Activated CD4-positive, alpha-beta T cell treated with anti-CD3 and anti-CD28 coated beads, Interleukin-2, amount 10 ng/mL, durations not matched to agents 7 days and 5 days (primary cell): Measurements from ENCODE around the gene USHBP1. TPM values are rescaled to one million over a fixed set of nuclear protein-coding genes. Genes with fewer than 3 reads are reported as not detected.
A peak's percentile ranks its signal among the peaks of the same experiment; 100 is the strongest.

Experiments used
- CTCF ChIA-PET: fragments of 350-600 bp; sonication (Branson Sonifier 250); formaldehyde crosslinking; loops from one replicate; lab custom pipeline; 2021; ENCODE audit warnings: antibody characterized with exemption; lab: Charles Lee
- POLR2A ChIA-PET: fragments of 350-600 bp; sonication (Branson Sonifier 250); formaldehyde crosslinking; loops from one replicate; lab custom pipeline; 2021; ENCODE audit warnings: antibody characterized with exemption; lab: Charles Lee
- DNase-seq: peaks from one replicate; pipeline ENCODE4 v3.0.0-alpha.2; 2020
- H3K27ac Mint-ChIP-seq: one replicate; pipeline ENCODE4 v1.8.0; 2021; ENCODE audit warnings: mild to moderate bottlenecking, moderate library complexity, mixed read lengths
- H3K27me3 Mint-ChIP-seq: one replicate; pipeline ENCODE4 v1.8.0; 2021; ENCODE audit warnings: mixed read lengths
- H3K36me3 Mint-ChIP-seq: one replicate; pipeline ENCODE4 v1.8.0; 2021; ENCODE audit warnings: low read depth, mixed read lengths
- H3K4me1 Mint-ChIP-seq: one replicate; pipeline ENCODE4 v1.8.0; 2021; ENCODE audit warnings: mixed read lengths
- H3K4me3 Mint-ChIP-seq: one replicate; pipeline ENCODE4 v1.8.0; 2021; ENCODE audit warnings: mild to moderate bottlenecking, moderate library complexity, mixed read lengths
- H3K9me3 Mint-ChIP-seq: one replicate; pipeline ENCODE4 v1.8.0; 2021; ENCODE audit warnings: mixed read lengths
- total RNA-seq, 2 experiments: library from RNA; stranded (reverse); gene quantifications; one replicate each; pipeline ENCODE4 v1.2.3, GENCODE V29; 2021

The USHBP1 gene
- total RNA-seq, 2 experiments from 2014 or later = 0.27 TPM; not detected in 1

DNA sequence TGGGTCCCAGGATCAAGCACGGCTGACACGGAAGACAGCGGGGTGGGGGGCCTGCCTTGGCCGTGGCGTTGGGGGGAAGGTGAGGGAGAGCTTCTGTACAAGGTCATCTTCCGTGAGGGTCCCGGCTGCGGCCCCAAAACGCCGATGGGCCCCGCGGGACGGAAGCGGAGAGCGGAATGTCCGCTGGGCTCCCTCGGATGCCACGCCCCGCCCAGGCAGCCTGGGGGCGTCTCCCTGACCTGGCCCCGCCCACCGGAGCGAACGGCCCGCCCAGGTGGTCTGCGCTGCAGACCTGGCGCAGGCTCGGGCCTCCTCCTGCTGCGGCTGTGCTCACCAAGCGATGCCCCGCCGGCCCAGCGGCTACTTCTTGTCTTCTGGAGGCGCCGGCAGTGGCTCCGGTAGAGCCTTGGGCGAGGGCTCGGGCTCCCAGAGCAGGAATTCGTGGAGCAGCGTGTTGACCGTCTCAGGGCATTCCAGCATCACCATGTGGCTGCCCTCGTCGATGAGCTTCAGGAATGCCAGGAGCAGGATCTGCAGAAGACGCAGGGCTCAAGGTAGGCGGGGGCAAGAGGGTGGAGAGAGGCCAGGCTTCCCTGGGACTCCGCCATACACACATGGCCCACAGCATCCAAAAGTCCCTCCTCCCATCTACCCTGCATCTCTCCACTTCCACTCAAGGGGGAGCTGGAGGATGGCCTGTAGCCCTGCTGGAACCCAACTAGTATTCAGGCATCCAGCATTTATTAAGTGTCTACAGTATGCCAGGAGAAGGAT is 27.9 kb upstream of the USHBP1 start:
- CTCF ChIA-PET = interaction anchor here (0.7 to 4.6 kb wide), 12 partner anchors 9 to 1127 kb away, joined by 3 to 23 read pairs (median 4); partner anchors contain the start of genes ABHD8, ANKLE1, MRPL34 and SSBP4
- POLR2A ChIA-PET = interaction anchor here (0.9 kb wide), 1 partner anchor 113 kb away, joined by 3 read pairs; no protein-coding TSS in a partner anchor

DNA sequence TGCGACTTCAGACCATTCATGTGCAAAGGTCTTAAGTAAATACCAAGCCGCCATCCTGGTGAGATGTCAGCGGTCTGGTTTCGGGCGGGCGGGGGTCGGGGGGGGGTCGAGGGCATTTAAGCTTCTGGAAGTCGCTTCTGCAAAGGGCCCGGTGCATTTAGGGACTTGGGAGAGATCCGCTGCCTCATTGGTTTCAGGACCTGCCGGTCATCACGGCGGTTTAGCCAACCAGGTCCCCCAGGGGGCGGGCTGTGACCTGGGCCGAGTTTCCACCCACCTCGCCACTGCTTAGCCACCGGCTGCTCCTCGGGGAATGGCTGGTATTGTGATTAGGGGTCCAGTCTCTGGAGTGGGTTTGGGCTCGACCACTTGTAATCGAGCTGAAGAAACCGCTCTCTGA is 24.9 kb upstream of the USHBP1 start:
- peak; percentile 30 for DNase-seq
- H3K4me3 Mint-ChIP-seq = no peak overlapping the region
- POLR2A ChIA-PET = no interaction called here
- CTCF ChIA-PET = interaction anchor here (4.6 kb wide), 1 partner anchor 8 kb away, joined by 23 read pairs; the partner anchor contains the start of gene ANKLE1
- no peak overlapping the region for H3K27ac Mint-ChIP-seq
- no peaks in the 10 kb centered on the region for H3K9me3 Mint-ChIP-seq
- peaks cover 11% of the 10 kb centered on the region for H3K4me1 Mint-ChIP-seq
- H3K27me3 Mint-ChIP-seq = peaks cover 3% of the 10 kb centered on the region
- no peaks in the 10 kb centered on the region for H3K36me3 Mint-ChIP-seq

More for the DNA sequence above, 27.9 kb upstream of the USHBP1 start:
- peaks cover 11% of the 10 kb centered on the region for H3K4me1 Mint-ChIP-seq
- H3K9me3 Mint-ChIP-seq = no peaks in the 10 kb centered on the region
- peak; percentile 85 for DNase-seq
- peaks cover 3% of the 10 kb centered on the region for H3K27me3 Mint-ChIP-seq
- peak overlapping the region; percentile 83 for H3K4me3 Mint-ChIP-seq
- H3K36me3 Mint-ChIP-seq = no peaks in the 10 kb centered on the region
- H3K27ac Mint-ChIP-seq = peak overlapping the region; percentile 85

DNA sequence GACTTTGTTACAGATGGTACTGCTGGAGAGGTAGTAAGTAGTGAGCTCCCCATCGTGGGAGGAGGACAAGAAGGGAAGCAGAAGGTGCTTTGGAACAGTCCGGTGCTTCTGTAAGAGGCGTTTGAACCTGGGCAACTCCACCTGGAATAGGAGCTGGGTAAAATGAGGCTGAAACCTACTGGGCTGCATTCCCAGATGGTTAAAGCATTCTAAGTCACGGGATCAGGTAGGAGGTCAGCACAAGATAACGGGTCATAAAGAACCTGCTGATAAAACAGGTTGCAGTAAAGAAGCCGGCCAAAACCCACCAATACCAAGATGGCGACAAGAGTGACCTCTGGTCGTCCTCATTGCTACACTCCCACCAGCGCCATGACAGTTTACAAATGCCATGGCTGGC is 22.2 kb upstream of the USHBP1 start:
- ChIA-PET CTCF (interaction anchor here (0.7 to 1.6 kb wide), 3 partner anchors 9 to 30 kb away, joined by 3 to 6 read pairs (median 3); no protein-coding TSS in a partner anchor), POLR2A (no interaction called here)
- no peak for DNase-seq
- H3K9me3 Mint-ChIP-seq = no peaks in the 10 kb centered on the region
- H3K4me1 Mint-ChIP-seq = peaks cover 11% of the 10 kb centered on the region
- H3K27me3 Mint-ChIP-seq = peaks cover 5% of the 10 kb centered on the region
- no peak overlapping the region for H3K27ac Mint-ChIP-seq
- no peaks in the 10 kb centered on the region for H3K36me3 Mint-ChIP-seq
- no peak overlapping the region for H3K4me3 Mint-ChIP-seq

DNA sequence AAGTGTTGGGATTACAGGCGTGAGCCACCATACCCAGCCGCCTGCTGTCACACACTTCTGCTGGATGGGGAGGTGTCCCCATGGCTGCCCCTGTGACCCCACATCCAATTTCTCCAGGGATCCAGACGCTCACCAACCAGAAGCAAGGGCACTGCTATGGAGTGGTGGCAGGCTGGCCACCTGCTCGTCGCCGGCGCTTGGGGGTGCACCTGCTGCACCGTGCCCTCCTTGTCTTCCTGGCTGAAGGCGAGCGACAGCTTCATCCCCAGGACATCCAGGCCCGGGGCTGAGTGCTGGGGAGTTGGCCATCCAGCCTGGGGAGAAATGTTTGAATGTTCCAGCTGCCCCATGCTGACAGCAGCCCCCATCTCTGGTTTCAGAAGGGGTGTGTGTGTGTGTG is 21.7 kb upstream of the USHBP1 start:
- H3K36me3 Mint-ChIP-seq = no peaks in the 10 kb centered on the region
- no peak for DNase-seq
- POLR2A ChIA-PET = no interaction called here
- H3K4me3 Mint-ChIP-seq = no peak overlapping the region
- peaks cover 14% of the 10 kb centered on the region for H3K4me1 Mint-ChIP-seq
- no peaks in the 10 kb centered on the region for H3K9me3 Mint-ChIP-seq
- CTCF ChIA-PET = interaction anchor here (0.7 to 1.1 kb wide), 2 partner anchors 10 to 20 kb away, joined by 3 to 6 read pairs; no protein-coding TSS in a partner anchor
- H3K27ac Mint-ChIP-seq = no peak overlapping the region
- peaks cover 5% of the 10 kb centered on the region for H3K27me3 Mint-ChIP-seq

DNA sequence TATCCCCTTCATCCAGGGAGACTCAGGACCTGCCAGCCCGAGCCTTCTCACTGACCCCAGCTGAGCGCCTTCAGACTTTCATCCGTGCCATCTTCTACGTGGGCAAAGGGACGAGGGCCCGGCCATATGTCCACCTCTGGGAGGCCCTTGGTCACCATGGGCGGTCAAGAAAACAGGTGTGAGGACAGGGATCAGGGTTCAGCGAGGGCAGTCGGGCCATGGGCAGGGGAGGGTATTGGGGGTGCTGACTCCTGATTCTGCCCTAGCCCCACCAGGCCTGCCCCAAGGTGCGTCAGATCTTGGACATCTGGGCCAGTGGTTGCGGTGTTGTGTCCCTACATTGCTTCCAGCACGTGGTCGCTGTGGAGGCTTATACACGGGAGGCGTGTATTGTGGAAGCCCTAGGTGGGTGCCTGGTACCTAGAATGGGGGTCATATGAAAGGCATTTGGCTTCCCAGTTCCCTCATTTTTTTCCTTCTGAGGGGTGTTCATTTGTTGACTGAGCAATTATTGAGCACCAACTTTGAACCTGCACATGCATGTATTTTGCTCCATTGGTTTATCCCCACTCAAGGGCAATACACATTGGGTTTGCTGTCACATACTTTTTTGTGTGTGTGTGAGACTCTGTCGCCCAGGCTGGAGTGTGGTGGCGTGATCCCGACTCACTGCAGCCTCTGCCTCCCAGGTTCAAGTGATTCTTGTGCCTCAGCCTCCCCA is 21.0 kb upstream of the USHBP1 start:
- ChIA-PET POLR2A (no interaction called here), CTCF (interaction anchor here (0.5 to 1.1 kb wide), 3 partner anchors 20 to 100 kb away, joined by 3 to 6 read pairs (median 3); no protein-coding TSS in a partner anchor)
- Mint-ChIP-seq H3K36me3 (no peaks in the 10 kb centered on the region), H3K27me3 (peaks cover 5% of the 10 kb centered on the region), H3K9me3 (no peaks in the 10 kb centered on the region), H3K27ac (no peak overlapping the region), H3K4me3 (no peak overlapping the region), H3K4me1 (peaks cover 15% of the 10 kb centered on the region)
- no peak for DNase-seq

DNA sequence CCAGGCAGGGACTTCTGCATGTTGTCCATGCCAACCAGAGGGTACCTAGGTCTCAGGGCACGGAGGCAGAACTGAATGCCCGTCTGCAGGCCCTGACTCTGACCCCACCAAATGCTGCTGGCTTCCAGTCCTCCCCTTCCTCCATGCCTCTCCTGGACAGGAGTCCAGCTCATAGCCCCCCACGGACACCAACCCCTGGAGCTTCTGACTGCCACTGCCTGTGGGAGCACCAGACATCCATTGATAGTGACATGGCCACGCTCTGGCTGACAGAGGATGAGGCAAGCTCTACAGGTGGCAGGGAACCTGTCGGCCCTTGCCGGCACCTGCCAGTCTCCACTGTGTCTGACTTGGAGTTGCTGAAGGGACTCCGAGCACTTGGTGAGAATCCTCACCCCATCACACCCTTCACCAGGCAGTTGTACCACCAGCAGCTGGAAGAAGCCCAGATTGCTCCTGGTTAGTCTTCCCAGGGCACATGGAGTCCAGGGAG is 19.0 kb upstream of the USHBP1 start:
- Mint-ChIP-seq H3K4me1 (peaks cover 13% of the 10 kb centered on the region), H3K27me3 (peaks cover 2% of the 10 kb centered on the region), H3K36me3 (no peaks in the 10 kb centered on the region), H3K9me3 (no peaks in the 10 kb centered on the region), H3K27ac (no peak overlapping the region), H3K4me3 (no peak overlapping the region)
- no peak for DNase-seq
- ChIA-PET CTCF (interaction anchor here (0.6 to 3.8 kb wide), 12 partner anchors 9 to 210 kb away, joined by 3 to 12 read pairs (median 5); partner anchors contain the start of genes BABAM1, DDA1 and USHBP1), POLR2A (no interaction called here)

DNA sequence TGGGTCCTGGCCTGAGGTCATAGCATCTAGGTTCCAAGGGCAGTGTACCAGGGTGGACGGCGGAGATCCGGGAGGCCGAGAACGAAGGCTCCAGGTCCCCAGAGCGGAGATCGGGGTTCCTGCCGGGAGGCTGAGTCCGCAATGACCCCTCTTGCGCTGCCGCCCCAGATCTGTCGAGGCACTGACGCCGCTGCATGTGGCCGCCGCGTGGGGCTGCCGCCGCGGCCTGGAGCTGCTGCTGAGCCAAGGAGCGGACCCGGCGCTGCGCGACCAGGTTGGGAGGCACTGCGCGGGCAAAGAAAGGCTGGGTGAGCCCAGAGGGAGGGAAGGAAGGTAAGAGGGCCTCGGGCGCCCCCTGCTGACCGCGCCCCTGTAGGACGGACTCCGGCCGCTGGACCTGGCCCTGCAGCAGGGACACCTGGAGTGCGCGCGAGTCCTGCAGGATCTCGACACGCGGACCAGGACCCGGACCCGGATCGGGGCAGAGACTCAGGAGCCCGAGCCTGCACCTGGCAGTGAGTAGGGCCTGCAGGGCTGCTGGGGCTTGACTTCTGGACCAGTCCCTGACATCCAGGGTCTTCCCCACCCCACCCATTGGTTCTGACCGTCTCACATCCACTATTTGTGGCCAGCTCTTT is 18.1 kb upstream of the USHBP1 start:
- Mint-ChIP-seq H3K4me3 (peak overlapping the region; percentile 72), H3K36me3 (peaks cover under 1% of the 10 kb centered on the region), H3K27me3 (peaks cover 2% of the 10 kb centered on the region), H3K4me1 (peaks cover 13% of the 10 kb centered on the region), H3K27ac (no peak overlapping the region), H3K9me3 (no peaks in the 10 kb centered on the region)
- ChIA-PET CTCF (interaction anchor here (0.6 to 3.8 kb wide), 16 partner anchors 9 to 622 kb away, joined by 3 to 23 read pairs (median 5); partner anchors contain the start of genes ABHD8, BABAM1, DDA1 and TMEM38A), POLR2A (no interaction called here)
- DNase-seq = peak; percentile 79

DNA sequence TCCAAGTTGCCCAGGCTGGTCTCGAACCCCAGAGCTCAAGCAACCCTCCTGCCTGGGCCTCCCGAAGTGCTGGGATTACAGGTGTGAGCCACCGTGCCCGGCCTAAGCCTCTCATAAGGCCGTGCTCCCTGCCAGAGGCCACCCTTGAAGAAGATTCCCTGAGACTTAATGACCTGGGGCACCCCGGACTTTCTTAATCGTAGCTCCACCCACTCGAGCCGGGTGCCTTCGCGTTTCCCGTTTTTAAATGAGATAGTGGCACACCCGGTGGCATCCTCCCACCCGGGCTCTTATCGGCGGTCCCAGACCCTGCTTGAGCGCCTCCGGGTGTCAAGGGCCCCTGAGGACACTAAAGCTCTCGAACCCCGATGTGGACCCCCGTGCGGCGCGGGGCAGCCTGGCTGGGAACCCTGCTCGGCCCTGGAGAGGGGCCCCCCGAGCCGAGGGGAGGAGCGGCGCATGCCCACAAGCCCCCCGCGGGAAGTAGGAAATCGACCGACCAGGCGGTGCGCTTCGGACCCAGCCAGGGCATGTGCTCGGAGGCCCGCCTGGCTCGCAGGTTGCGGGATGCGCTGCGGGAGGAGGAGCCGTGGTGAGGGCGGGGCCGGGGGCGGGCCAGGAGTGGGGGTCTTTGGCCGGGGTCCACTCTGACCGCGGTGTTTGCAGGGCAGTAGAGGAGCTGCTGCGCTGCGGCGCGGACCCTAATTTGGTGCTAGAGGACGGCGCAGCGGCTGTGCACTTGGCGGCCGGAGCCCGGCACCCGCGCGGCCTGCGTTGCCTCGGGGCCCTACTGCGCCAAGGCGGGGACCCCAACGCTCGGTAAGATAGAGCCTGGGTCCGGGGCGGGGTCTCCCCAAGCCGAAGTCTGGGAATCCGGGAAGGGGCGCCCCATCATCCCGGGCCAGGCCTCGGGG is 17.1 kb upstream of the USHBP1 start, which contains the start of gene ANKLE1:
ANKLE1 (plus strand) TSS at position 511 of the 914 bp plus-strand sequence; CDS start at position 531, 20 bp downstream.
- ChIA-PET POLR2A (no interaction called here), CTCF (interaction anchor here (0.6 to 3.8 kb wide), 17 partner anchors 10 to 621 kb away, joined by 3 to 23 read pairs (median 4); partner anchors contain the start of genes ABHD8, BABAM1, DDA1 and MRPL34)
- H3K27me3 Mint-ChIP-seq = peaks cover 2% of the 10 kb centered on the region
- peak within 1 kb of the TSS; percentile 72 for H3K4me3 Mint-ChIP-seq
- no peak within 1 kb of the TSS for H3K27ac Mint-ChIP-seq
- DNase-seq = no peak
- no peaks in the 10 kb centered on the region for H3K9me3 Mint-ChIP-seq
- H3K4me1 Mint-ChIP-seq = peaks cover 13% of the 10 kb centered on the region
- peaks cover 7% of the 10 kb centered on the region for H3K36me3 Mint-ChIP-seq

DNA sequence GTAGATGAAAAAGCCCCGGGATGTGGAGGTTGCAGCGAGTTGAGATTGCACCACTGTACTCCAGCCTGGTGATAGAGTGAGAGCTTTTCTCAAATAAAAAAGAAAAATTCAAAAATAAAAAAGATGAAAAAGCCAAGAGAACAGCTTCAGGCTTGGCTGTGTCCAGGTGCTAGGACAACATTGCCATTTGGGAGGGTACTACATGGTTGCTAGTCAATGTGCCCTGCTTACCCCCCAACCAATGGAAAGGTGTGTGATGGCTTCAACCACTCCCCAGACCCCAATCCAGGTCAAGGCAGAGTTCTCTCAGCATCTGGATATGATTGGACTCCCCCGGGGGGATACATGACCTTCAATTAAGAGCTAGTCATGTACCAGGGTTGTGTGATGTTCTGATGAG is 14.9 kb upstream of the USHBP1 start:
- ChIA-PET POLR2A (interaction anchor here (0.7 kb wide), 1 partner anchor 12 kb away, joined by 3 read pairs; the partner anchor contains the start of gene BABAM1), CTCF (interaction anchor here (0.6 to 3.2 kb wide), 2 partner anchors 12 to 570 kb away, joined by 3 to 23 read pairs; no protein-coding TSS in a partner anchor)
- H3K27ac Mint-ChIP-seq = no peak overlapping the region
- peaks cover 17% of the 10 kb centered on the region for H3K36me3 Mint-ChIP-seq
- no peak for DNase-seq
- no peak overlapping the region for H3K4me3 Mint-ChIP-seq
- H3K9me3 Mint-ChIP-seq = no peaks in the 10 kb centered on the region
- H3K27me3 Mint-ChIP-seq = peaks cover 2% of the 10 kb centered on the region
- H3K4me1 Mint-ChIP-seq = peaks cover 13% of the 10 kb centered on the region

DNA sequence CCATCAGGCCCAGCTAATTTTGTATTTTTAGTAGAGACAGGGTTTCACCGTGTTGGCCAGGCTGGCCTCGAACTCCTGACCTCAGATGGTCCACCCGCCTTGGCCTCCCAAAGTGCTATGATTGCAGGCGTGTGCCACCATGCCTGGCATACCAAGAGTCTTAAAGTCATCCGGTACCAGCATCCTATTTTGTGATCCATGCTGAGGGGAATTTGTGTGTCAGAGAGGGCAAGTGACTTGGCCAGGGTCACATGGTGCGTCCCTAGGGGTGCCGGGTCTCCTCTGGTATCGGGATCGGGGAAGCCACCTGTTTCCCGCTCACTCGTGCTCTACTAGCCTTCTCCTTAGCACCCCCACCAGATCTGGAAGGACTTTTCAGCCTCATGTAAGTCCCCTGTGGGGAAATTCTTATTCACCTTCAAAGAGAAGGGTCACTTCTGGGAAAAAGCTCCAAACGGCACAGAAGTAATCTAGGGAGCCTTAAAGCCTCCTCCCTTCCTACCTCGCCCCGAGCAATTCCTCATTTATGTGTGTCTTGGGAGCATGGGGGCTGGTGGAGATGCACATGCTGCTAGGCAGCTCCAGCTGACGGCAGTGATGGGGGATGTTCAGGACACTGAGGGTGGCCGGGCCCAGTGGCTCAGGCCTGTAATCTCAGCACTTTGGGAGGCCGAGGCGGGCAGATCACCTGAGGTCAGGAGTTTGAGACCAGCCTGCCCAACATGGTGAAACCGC is 11.1 kb upstream of the USHBP1 start:
- Mint-ChIP-seq H3K27ac (no peak overlapping the region), H3K36me3 (peaks cover 28% of the 10 kb centered on the region), H3K27me3 (no peaks in the 10 kb centered on the region), H3K4me3 (no peak overlapping the region), H3K9me3 (no peaks in the 10 kb centered on the region), H3K4me1 (no peaks in the 10 kb centered on the region)
- DNase-seq = no peak
- ChIA-PET POLR2A (no interaction called here), CTCF (interaction anchor here (1.2 to 1.9 kb wide), 2 partner anchors 8 to 17 kb away, joined by 4 to 8 read pairs; partner anchors contain the start of gene BABAM1)
